Astrocyte (in vitro differentiated cells and primary cell): ENCODE results near the gene DNAJC15. TPM values are rescaled to one million over a fixed set of nuclear protein-coding genes. Genes with fewer than 3 reads are reported as not detected.

Experiments used
- DNase-seq: peaks from one replicate; pipeline ENCODE4 v3.0.0-alpha.2; 2010; ENCODE audit warnings: low read depth
- FAIRE-seq: peaks from 2 replicates; lab custom pipeline; 2011; peaks lifted over from hg19 to GRCh38; lab: Jason Lieb, UNC
- H2AFZ ChIP-seq: 2 replicates; pipeline ENCODE4 v1.6.0; 2012; ENCODE audit warnings: low read depth, low read length, inconsistent platforms
- H3K27ac ChIP-seq: 2 replicates; pipeline ENCODE4 v1.5.1; 2011; ENCODE audit warnings: low read depth, low read length, inconsistent platforms
- H3K27me3 ChIP-seq: 2 replicates; pipeline ENCODE4 v1.6.0; 2011; ENCODE audit warnings: low read length, inconsistent platforms; ENCODE audit not compliant: insufficient read depth
- H3K36me3 ChIP-seq: 2 replicates; pipeline ENCODE4 v1.5.1; 2011; ENCODE audit warnings: low read length, inconsistent platforms; ENCODE audit not compliant: insufficient read depth
- H3K4me1 ChIP-seq: 2 replicates; pipeline ENCODE4 v1.5.1; 2011; ENCODE audit warnings: low read length, inconsistent platforms; ENCODE audit not compliant: insufficient read depth
- H3K4me2 ChIP-seq: 2 replicates; pipeline ENCODE4 v1.6.0; 2012; ENCODE audit warnings: low read length, inconsistent platforms
- H3K4me3 ChIP-seq: 2 replicates; pipeline ENCODE4 v1.5.1; 2011; ENCODE audit warnings: low read depth, mild to moderate bottlenecking, low read length, inconsistent platforms; ENCODE audit not compliant: insufficient read depth
- H3K79me2 ChIP-seq: 2 replicates; pipeline ENCODE4 v1.6.0; 2012; ENCODE audit warnings: mild to moderate bottlenecking, low read length, inconsistent platforms; ENCODE audit not compliant: insufficient read depth
- H3K9ac ChIP-seq: 2 replicates; pipeline ENCODE4 v1.6.0; 2012; ENCODE audit warnings: mild to moderate bottlenecking, low read length, inconsistent platforms
- H3K9me3 ChIP-seq: 2 replicates; pipeline ENCODE4 v1.5.1; 2012; ENCODE audit warnings: low read depth, mild to moderate bottlenecking, low read length, inconsistent platforms; ENCODE audit not compliant: insufficient read depth
- H4K20me1 ChIP-seq: 2 replicates; pipeline ENCODE4 v1.6.0; 2012; ENCODE audit warnings: low read length, inconsistent platforms; ENCODE audit not compliant: insufficient read depth
- H3K27ac Mint-ChIP-seq: one replicate; pipeline ENCODE4 v1.8.0; 2021; ENCODE audit warnings: mild to moderate bottlenecking, mixed read lengths; ENCODE audit not compliant: unreplicated experiment
- H3K27me3 Mint-ChIP-seq: one replicate; pipeline ENCODE4 v1.8.0; 2021; ENCODE audit warnings: low read depth, mixed read lengths; ENCODE audit not compliant: unreplicated experiment
- H3K36me3 Mint-ChIP-seq: one replicate; pipeline ENCODE4 v1.8.0; 2021; ENCODE audit warnings: low read depth, mixed read lengths; ENCODE audit not compliant: unreplicated experiment
- H3K4me1 Mint-ChIP-seq: one replicate; pipeline ENCODE4 v1.8.0; 2021; ENCODE audit warnings: low read depth, mixed read lengths; ENCODE audit not compliant: unreplicated experiment
- H3K4me3 Mint-ChIP-seq: one replicate; pipeline ENCODE4 v1.8.0; 2021; ENCODE audit warnings: mild to moderate bottlenecking, moderate library complexity, mixed read lengths; ENCODE audit not compliant: unreplicated experiment
- H3K9me3 Mint-ChIP-seq: one replicate; pipeline ENCODE4 v1.8.0; 2021; ENCODE audit warnings: mild to moderate bottlenecking, mixed read lengths; ENCODE audit not compliant: unreplicated experiment
- EZH2 ChIP-seq: IDR thresholded peaks from 2 replicates; pipeline ENCODE4 v1.6.1; 2012; ENCODE audit warnings: mild to moderate bottlenecking, low read length, inconsistent platforms; ENCODE audit not compliant: insufficient read depth
- total RNA-seq: library from RNA; stranded (reverse); gene quantifications from 2 replicates; pipeline ENCODE4 v1.2.1, GENCODE V29; 2021
- TF ChIP-seq, protein P1 (sequence below): IDR thresholded peaks from 2 replicates; pipeline ENCODE4 v1.5.1; 2011; ENCODE audit warnings: low read depth, mild to moderate bottlenecking, inconsistent platforms, low read length, moderate library complexity; ENCODE audit not compliant: insufficient read depth

The DNAJC15 gene
- total RNA-seq, 1 donor from 2014 or later = 13.8 TPM

DNA sequence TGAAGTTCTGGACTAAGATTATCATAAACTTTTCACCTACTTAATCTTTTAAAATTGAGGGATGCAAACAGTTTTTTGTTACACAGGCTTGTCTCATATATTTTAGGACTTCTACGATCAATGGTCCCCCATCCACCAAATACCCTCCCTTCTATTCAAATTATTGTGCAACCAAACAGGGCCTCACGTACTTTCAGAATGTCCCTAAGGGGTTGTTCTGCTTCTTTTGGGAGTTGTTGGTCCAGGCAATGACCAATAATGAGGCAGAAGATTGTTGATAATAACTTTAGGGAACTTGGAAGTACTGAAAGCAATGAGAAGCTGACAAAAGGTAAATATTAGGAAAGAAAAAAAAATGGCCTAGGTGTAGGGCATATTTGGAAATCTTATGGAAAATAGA, 2.9 kb downstream of the DNAJC15 start:
- peaks cover 22% of the 10 kb centered on the region for H3K79me2 ChIP-seq
- H3K27me3 Mint-ChIP-seq = no peaks in the 10 kb centered on the region
- H3K36me3 ChIP-seq = no peaks in the 10 kb centered on the region
- FAIRE-seq (no peak), DNase-seq (no peak)
- no peak for TF ChIP-seq EZH2
- TF ChIP-seq, protein P1, sequence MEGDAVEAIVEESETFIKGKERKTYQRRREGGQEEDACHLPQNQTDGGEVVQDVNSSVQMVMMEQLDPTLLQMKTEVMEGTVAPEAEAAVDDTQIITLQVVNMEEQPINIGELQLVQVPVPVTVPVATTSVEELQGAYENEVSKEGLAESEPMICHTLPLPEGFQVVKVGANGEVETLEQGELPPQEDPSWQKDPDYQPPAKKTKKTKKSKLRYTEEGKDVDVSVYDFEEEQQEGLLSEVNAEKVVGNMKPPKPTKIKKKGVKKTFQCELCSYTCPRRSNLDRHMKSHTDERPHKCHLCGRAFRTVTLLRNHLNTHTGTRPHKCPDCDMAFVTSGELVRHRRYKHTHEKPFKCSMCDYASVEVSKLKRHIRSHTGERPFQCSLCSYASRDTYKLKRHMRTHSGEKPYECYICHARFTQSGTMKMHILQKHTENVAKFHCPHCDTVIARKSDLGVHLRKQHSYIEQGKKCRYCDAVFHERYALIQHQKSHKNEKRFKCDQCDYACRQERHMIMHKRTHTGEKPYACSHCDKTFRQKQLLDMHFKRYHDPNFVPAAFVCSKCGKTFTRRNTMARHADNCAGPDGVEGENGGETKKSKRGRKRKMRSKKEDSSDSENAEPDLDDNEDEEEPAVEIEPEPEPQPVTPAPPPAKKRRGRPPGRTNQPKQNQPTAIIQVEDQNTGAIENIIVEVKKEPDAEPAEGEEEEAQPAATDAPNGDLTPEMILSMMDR = no peak
- H3K9me3 ChIP-seq = no peaks in the 10 kb centered on the region
- peaks cover 6% of the 10 kb centered on the region for H3K4me1 ChIP-seq
- peaks cover 5% of the 10 kb centered on the region for H3K9me3 Mint-ChIP-seq
- H3K27ac ChIP-seq = no peak overlapping the region
- H3K9ac ChIP-seq = no peak overlapping the region
- H3K27me3 ChIP-seq = no peaks in the 10 kb centered on the region
- no peak overlapping the region for H3K4me3 Mint-ChIP-seq
- H3K4me3 ChIP-seq = no peak overlapping the region
- H3K27ac Mint-ChIP-seq = no peak overlapping the region
- H4K20me1 ChIP-seq = no peaks in the 10 kb centered on the region
- H3K4me1 Mint-ChIP-seq = peaks cover 23% of the 10 kb centered on the region
- H2AFZ ChIP-seq = no peak overlapping the region
- H3K36me3 Mint-ChIP-seq = no peaks in the 10 kb centered on the region
- H3K4me2 ChIP-seq = no peak overlapping the region

DNA sequence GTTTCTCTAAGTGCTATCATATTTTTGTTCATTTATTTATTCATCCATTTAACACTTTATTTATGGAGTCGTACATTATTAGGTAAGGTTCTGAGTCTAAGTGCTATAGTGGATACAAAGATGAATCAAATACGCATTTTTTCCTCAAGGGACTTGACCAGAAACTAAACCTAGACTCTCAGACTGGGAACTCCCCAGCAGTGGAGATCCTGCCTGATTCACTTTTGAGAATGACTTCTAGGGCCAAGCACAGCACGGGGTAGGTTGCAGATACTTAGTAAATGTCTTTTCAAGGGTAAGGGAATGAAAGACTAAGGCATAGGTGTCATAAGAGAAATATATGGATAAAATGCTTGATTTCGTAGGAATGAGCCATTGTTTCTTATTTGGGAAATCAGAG, 7.2 kb downstream of the DNAJC15 start:
- H3K27me3 Mint-ChIP-seq = no peaks in the 10 kb centered on the region
- Histone ChIP-seq H3K4me1 (no peaks in the 10 kb centered on the region), H3K4me2 (no peak overlapping the region), H3K9me3 (no peaks in the 10 kb centered on the region), H3K27me3 (no peaks in the 10 kb centered on the region), H3K27ac (no peak overlapping the region), H3K36me3 (no peaks in the 10 kb centered on the region), H3K4me3 (no peak overlapping the region), H3K79me2 (peaks cover 13% of the 10 kb centered on the region), H4K20me1 (peaks cover 5% of the 10 kb centered on the region), H2AFZ (no peak overlapping the region), H3K9ac (no peak overlapping the region)
- H3K27ac Mint-ChIP-seq = peak overlapping the region; percentile 35
- no peak for DNase-seq
- TF ChIP-seq, protein P1 = no peak
- no peak for TF ChIP-seq EZH2
- H3K9me3 Mint-ChIP-seq = no peaks in the 10 kb centered on the region
- H3K4me3 Mint-ChIP-seq = no peak overlapping the region
- peaks cover 4% of the 10 kb centered on the region for H3K36me3 Mint-ChIP-seq
- FAIRE-seq = no peak
- H3K4me1 Mint-ChIP-seq = peaks cover 17% of the 10 kb centered on the region

DNA sequence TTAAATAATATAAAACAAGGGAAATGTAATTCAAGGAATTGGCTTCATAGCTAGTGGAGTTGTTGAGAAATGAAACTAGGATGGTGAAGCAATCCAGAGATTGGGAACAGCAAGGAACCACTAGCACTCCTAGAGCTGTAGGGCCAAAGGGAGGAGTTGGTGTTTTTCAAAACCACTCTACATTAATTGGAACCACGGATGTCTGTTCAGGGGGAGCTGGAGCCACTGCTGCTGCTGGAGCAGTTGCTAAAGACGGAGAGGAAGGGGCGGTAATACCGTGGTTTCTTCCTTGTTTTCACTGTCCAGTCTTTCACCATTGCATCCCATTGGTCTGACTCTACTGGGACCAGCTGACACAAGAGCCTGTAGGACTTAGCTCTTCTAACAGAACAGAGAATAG, 8.5 kb downstream of the DNAJC15 start:
- Histone ChIP-seq H3K4me3 (no peak overlapping the region), H4K20me1 (peaks cover 5% of the 10 kb centered on the region), H3K9ac (no peak overlapping the region), H2AFZ (no peak overlapping the region), H3K4me2 (no peak overlapping the region), H3K36me3 (no peaks in the 10 kb centered on the region), H3K79me2 (peaks cover 20% of the 10 kb centered on the region), H3K27me3 (no peaks in the 10 kb centered on the region), H3K27ac (no peak overlapping the region), H3K9me3 (no peaks in the 10 kb centered on the region), H3K4me1 (no peaks in the 10 kb centered on the region)
- no peak for FAIRE-seq
- Mint-ChIP-seq H3K27me3 (no peaks in the 10 kb centered on the region), H3K27ac (no peak overlapping the region), H3K9me3 (no peaks in the 10 kb centered on the region), H3K4me3 (no peak overlapping the region), H3K4me1 (peaks cover 17% of the 10 kb centered on the region), H3K36me3 (peaks cover 4% of the 10 kb centered on the region)
- DNase-seq = no peak
- no peak for TF ChIP-seq EZH2
- TF ChIP-seq, protein P1 = no peak
